OCI-LY1 (cell line): ENCODE measurements around the gene NFKBIZ.

Source experiments
- H2AFZ ChIP-seq: fragments of 200-600 bp; sonication (generic), shearing (Covaris generic); 2 replicates; pipeline ENCODE4 v1.6.0; 2014; ENCODE audit warnings: antibody characterized with exemption, mild to moderate bottlenecking, low read length
- H3F3A ChIP-seq: fragments of 200-600 bp; sonication (generic), shearing (Covaris generic); 2 replicates; pipeline ENCODE4 v1.6.0; 2014; ENCODE audit warnings: mild to moderate bottlenecking, antibody characterized with exemption, low read length, moderate library complexity; ENCODE audit not compliant: insufficient read depth
- H3K27ac ChIP-seq: fragments of 200-600 bp; sonication (generic); 2 replicates; pipeline ENCODE4 v1.5.1; 2014; ENCODE audit warnings: low read length, mixed run types, mild to moderate bottlenecking, low read depth; ENCODE audit not compliant: poor library complexity, severe bottlenecking
- H3K27me3 ChIP-seq: fragments of 200-600 bp; sonication (generic); 2 replicates; pipeline ENCODE4 v1.6.0; 2014; ENCODE audit warnings: antibody characterized with exemption, mild to moderate bottlenecking, low read length, moderate library complexity; ENCODE audit not compliant: insufficient read depth
- H3K36me3 ChIP-seq: fragments of 200-600 bp; sonication (generic); 2 replicates; pipeline ENCODE4 v1.6.1; 2014; ENCODE audit warnings: mild to moderate bottlenecking, antibody characterized with exemption, low read length, moderate library complexity, mixed read lengths; ENCODE audit not compliant: insufficient read depth
- H3K4me1 ChIP-seq: fragments of 200-600 bp; sonication (generic); 2 replicates; pipeline ENCODE4 v1.5.1; 2014; ENCODE audit warnings: mild to moderate bottlenecking, low read length, moderate library complexity; ENCODE audit not compliant: insufficient read depth, severe bottlenecking
- H3K4me2 ChIP-seq: fragments of 200-600 bp; sonication (generic), shearing (Covaris generic); 2 replicates; pipeline ENCODE4 v1.6.1; 2014; ENCODE audit warnings: low read length
- H3K4me3 ChIP-seq: fragments of 200-600 bp; sonication (generic); 2 replicates; pipeline ENCODE4 v1.5.1; 2014; ENCODE audit warnings: low read length, low read depth, mild to moderate bottlenecking, mixed read lengths; ENCODE audit not compliant: poor library complexity, severe bottlenecking
- H3K79me2 ChIP-seq: fragments of 200-600 bp; shearing (Covaris generic); 2 replicates; pipeline ENCODE4 v1.6.1; 2016; ENCODE audit warnings: mixed run types, low read length, mixed read lengths; ENCODE audit not compliant: insufficient read depth
- H3K9ac ChIP-seq: fragments of 200-600 bp; sonication (generic), shearing (Covaris generic); 2 replicates; pipeline ENCODE4 v1.6.1; 2014; ENCODE audit warnings: mild to moderate bottlenecking, low read length, mixed read lengths
- H3K9me2 ChIP-seq: fragments of 200-600 bp; sonication (generic), shearing (Covaris generic); 2 replicates; pipeline ENCODE4 v1.6.1; 2014; ENCODE audit warnings: low read depth, mild to moderate bottlenecking, low read length, mixed read lengths
- H3K9me3 ChIP-seq: fragments of 200-600 bp; shearing (Covaris generic); 2 replicates; pipeline ENCODE4 v1.6.1; 2014; ENCODE audit warnings: low read length, mixed read lengths
- H4K20me1 ChIP-seq: fragments of 200-600 bp; sonication (generic), shearing (Covaris generic); 2 replicates; pipeline ENCODE4 v1.6.0; 2016; ENCODE audit warnings: mild to moderate bottlenecking, low read length; ENCODE audit not compliant: insufficient read depth
- EZH2 ChIP-seq: fragments of 200-600 bp; sonication (generic), shearing (Covaris generic); IDR thresholded peaks from 2 replicates; pipeline ENCODE4 v1.8.0; 2017; ENCODE audit warnings: borderline replicate concordance, mixed run types, mild to moderate bottlenecking, antibody characterized with exemption, low read length, moderate library complexity, mixed read lengths
- TF ChIP-seq, protein P1 (sequence below): fragments of 200-600 bp; sonication (generic), shearing (Covaris generic); IDR thresholded peaks from 2 replicates; pipeline ENCODE4 v1.5.1; 2017; ENCODE audit warnings: mild to moderate bottlenecking, antibody characterized with exemption, low read length, moderate library complexity, mixed read lengths

The NFKBIZ gene

GRCh38 chr3:101865751-101866509, 16.6 kb downstream of the NFKBIZ start:
- no peak overlapping the region for H3K27ac ChIP-seq
- H3F3A ChIP-seq: peaks cover 2% of the 10 kb centered on the region; the same call in 1 of the 2 replicates

GRCh38 chr3:101867511-101867910, 18.2 kb downstream of the NFKBIZ start:
- no peaks in the 10 kb centered on the region for H3K9me3 ChIP-seq
- H3K4me2 ChIP-seq: no peak overlapping the region
- no peaks in the 10 kb centered on the region for H3K27me3 ChIP-seq
- H3K4me1 ChIP-seq: no peaks in the 10 kb centered on the region
- H3K4me3 ChIP-seq: no peak overlapping the region
- no peaks in the 10 kb centered on the region for H3K79me2 ChIP-seq
- no peaks in the 10 kb centered on the region for H3K36me3 ChIP-seq
- no peak overlapping the region for H3K9ac ChIP-seq
- H3K27ac ChIP-seq: no peak overlapping the region
- no peaks in the 10 kb centered on the region for H4K20me1 ChIP-seq
- TF ChIP-seq EZH2: no peak
- TF ChIP-seq, protein P1, sequence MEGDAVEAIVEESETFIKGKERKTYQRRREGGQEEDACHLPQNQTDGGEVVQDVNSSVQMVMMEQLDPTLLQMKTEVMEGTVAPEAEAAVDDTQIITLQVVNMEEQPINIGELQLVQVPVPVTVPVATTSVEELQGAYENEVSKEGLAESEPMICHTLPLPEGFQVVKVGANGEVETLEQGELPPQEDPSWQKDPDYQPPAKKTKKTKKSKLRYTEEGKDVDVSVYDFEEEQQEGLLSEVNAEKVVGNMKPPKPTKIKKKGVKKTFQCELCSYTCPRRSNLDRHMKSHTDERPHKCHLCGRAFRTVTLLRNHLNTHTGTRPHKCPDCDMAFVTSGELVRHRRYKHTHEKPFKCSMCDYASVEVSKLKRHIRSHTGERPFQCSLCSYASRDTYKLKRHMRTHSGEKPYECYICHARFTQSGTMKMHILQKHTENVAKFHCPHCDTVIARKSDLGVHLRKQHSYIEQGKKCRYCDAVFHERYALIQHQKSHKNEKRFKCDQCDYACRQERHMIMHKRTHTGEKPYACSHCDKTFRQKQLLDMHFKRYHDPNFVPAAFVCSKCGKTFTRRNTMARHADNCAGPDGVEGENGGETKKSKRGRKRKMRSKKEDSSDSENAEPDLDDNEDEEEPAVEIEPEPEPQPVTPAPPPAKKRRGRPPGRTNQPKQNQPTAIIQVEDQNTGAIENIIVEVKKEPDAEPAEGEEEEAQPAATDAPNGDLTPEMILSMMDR: no peak
- no peaks in the 10 kb centered on the region for H3F3A ChIP-seq
- no peaks in the 10 kb centered on the region for H3K9me2 ChIP-seq
- no peak overlapping the region for H2AFZ ChIP-seq

More at GRCh38 chr3:101865751-101866509, 16.6 kb downstream of the NFKBIZ start:
- H3K9me2 ChIP-seq: no peaks in the 10 kb centered on the region
- no peaks in the 10 kb centered on the region for H3K4me1 ChIP-seq
- no peak overlapping the region for H3K4me2 ChIP-seq
- no peak overlapping the region for H3K4me3 ChIP-seq
- H3K27me3 ChIP-seq: no peaks in the 10 kb centered on the region
- H3K9me3 ChIP-seq: no peaks in the 10 kb centered on the region
- H3K36me3 ChIP-seq: peaks cover 4% of the 10 kb centered on the region; the same call in 1 of the 2 replicates
- no peak overlapping the region for H3K9ac ChIP-seq
- no peaks in the 10 kb centered on the region for H3K79me2 ChIP-seq
- TF ChIP-seq, protein P1: no peak
- TF ChIP-seq EZH2: no peak
- no peaks in the 10 kb centered on the region for H4K20me1 ChIP-seq
- H2AFZ ChIP-seq: no peak overlapping the region

DNA sequence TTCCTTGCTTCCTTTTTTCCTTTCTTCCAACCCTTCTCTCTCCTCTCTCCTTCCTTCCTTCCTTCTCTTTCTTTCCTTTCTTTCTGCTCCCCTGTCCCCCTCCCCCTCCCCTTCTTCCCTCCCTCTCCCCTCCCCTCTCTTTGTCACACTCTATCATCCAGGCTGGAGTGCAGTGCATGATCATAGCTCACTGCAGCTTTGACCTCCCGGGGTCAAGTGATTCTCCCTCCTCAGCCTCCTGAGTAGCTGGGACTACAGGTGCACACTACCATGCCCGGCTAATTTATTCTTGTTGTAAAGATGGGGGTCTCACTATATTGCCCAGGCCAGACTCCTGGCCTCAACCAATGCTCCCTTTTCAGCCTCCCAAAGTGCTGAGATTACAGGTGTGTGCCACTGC, 18.7 kb downstream of the NFKBIZ start:
- H3K4me2 ChIP-seq: no peak overlapping the region
- H3K9ac ChIP-seq: no peak overlapping the region
- no peaks in the 10 kb centered on the region for H3K9me2 ChIP-seq
- H4K20me1 ChIP-seq: no peaks in the 10 kb centered on the region
- H2AFZ ChIP-seq: no peak overlapping the region
- H3K4me3 ChIP-seq: no peak overlapping the region
- no peak overlapping the region for H3K27ac ChIP-seq
- H3K27me3 ChIP-seq: no peaks in the 10 kb centered on the region
- no peak for TF ChIP-seq EZH2
- TF ChIP-seq, protein P1: no peak
- H3K79me2 ChIP-seq: no peaks in the 10 kb centered on the region
- H3K9me3 ChIP-seq: no peaks in the 10 kb centered on the region
- H3F3A ChIP-seq: no peaks in the 10 kb centered on the region
- H3K36me3 ChIP-seq: no peaks in the 10 kb centered on the region
- no peaks in the 10 kb centered on the region for H3K4me1 ChIP-seq
